MM.1S (cell line): Measurements from ENCODE around the gene TTLL3.
"Not testable (repeated sequence)": the region's sequence is repeated elsewhere in the genome, so short reads cannot be mapped to it uniquely, and the experiment has no call there.

Source experiments
- CTCF ChIP-seq: fragments of 300-600 bp; sonication (generic); IDR thresholded peaks from 2 replicates; pipeline ENCODE4 v1.5.1; 2016; ENCODE audit warnings: antibody characterized with exemption, low read length, mixed read lengths
- EZH2 ChIP-seq: fragments of 300-600 bp; sonication (generic); optimal IDR thresholded peaks from 2 replicates; pipeline ENCODE3; 2017; ENCODE audit warnings: low read depth, mild to moderate bottlenecking, antibody characterized with exemption, low read length, mixed read lengths

GRCh38 chr3:9851383-9851782, 41.3 kb downstream of the TTLL3 start:
- TF ChIP-seq CTCF, EZH2: not testable (repeated sequence)
